Erythroblast (primary cell): ENCODE data around the gene TLR4.

Experiments used
- GATA1 ChIP-seq: IDR thresholded peaks from 2 replicates; pipeline ENCODE4 v1.6.1; 2011; ENCODE audit warnings: low read depth, mild to moderate bottlenecking, control low read depth, low read length, moderate library complexity
- POLR2A ChIP-seq: IDR thresholded peaks from 2 replicates; pipeline ENCODE4 v1.6.1; 2011; ENCODE audit warnings: mild to moderate bottlenecking, low read length

DNA sequence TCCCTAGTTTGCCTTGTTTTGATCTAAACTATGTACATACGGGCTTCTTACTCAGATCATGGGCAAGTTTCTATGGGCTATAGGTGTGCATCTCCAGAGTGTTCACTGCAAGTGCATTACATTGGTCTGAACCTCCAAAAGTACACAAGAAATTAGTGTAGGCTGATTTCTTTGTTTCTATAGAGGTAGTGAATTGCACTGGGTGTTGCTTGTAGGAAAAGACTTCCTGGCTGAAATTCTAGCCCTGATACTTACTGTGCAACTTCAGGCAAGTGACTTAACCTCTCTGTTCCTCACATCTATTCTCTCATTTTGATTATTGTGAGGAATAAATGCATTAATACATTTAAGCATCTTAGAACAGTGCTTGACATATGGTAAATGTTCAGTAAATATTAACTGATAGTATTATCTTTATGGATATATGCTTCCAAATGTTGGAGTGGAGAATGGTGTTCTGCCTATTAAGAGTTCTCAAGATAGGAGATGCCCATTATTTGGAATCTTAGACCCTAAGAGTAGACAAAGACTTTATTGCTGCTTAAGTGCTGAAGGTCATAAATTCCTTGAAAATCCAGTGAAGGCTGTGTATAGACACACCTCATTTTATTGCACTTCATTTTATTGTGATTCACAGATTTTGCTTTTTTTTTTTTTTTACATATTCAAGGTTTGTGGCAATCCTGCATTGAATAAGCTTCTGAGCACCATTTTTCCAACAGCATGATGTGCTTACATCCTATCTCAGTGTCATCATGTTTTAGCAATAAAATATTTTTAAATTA is 38.4 kb upstream of the TLR4 start:
- TF ChIP-seq POLR2A (no peak), GATA1 (no peak)
